ENCODE data around the gene IQCE. TPM values are rescaled to one million over a fixed set of nuclear protein-coding genes. Genes with fewer than 3 reads are reported as not detected.

IQCE gene
- total and polyA plus RNA-seq, 2 experiments from 2014 or later: 18.0 to 41.4 TPM

- Histone ChIP-seq H3K36me3 (peaks cover 42% of the 10 kb centered on the region), H3K4me1 (ENCODE audit: low read depth) (no peaks in the 10 kb centered on the region)
Measured at GRCh38 chr7:2542011-2542915, 16.5 kb upstream of the IQCE start.

GRCh38 chr7:2542916-2543871 lies 15.6 kb upstream of the IQCE start:
- no peak for TF ChIP-seq CTCF (IDR thresholded peaks at IDR 0.05; ENCODE audit: low read depth, low read length)
- Histone ChIP-seq H3K27me3 (no peaks in the 10 kb centered on the region), H3K36me3 (peaks cover 40% of the 10 kb centered on the region), H3K4me1 (ENCODE audit: low read depth) (no peaks in the 10 kb centered on the region), H3K9me3 (ENCODE audit: low read depth) (no peaks in the 10 kb centered on the region), H3K4me3 (no peak overlapping the region), H3K27ac (no peak overlapping the region)
- no peak for DNase-seq (ENCODE audit: low read depth in 1 of 2, low spot score in 1 of 2)

More at GRCh38 chr7:2542011-2542915, 16.5 kb upstream of the IQCE start:
- TF ChIP-seq CTCF (IDR thresholded peaks at IDR 0.05; ENCODE audit: low read depth, low read length): no peak
- no peak overlapping the region for H3K27ac ChIP-seq
- H3K9me3 ChIP-seq (ENCODE audit: low read depth): no peaks in the 10 kb centered on the region
- H3K27me3 ChIP-seq: no peaks in the 10 kb centered on the region
- no peak overlapping the region for H3K4me3 ChIP-seq
- DNase-seq (ENCODE audit: low read depth in 1 of 2, low spot score in 1 of 2): no peak

- Histone ChIP-seq H3K9me3 (ENCODE audit: low read depth) (no peaks in the 10 kb centered on the region), H3K27ac (no peak overlapping the region), H3K4me1 (ENCODE audit: low read depth) (no peaks in the 10 kb centered on the region), H3K27me3 (no peaks in the 10 kb centered on the region), H3K36me3 (peaks cover 33% of the 10 kb centered on the region), H3K4me3 (no peak overlapping the region)
- no peak for TF ChIP-seq CTCF (IDR thresholded peaks at IDR 0.05; ENCODE audit: low read depth, low read length)
- DNase-seq (ENCODE audit: low read depth in 1 of 2, low spot score in 1 of 2): no peak
Measured at GRCh38 chr7:2544541-2545188, 14.1 kb upstream of the IQCE start.

GRCh38 chr7:2545746-2546425 lies 12.9 kb upstream of the IQCE start:
- no peaks in the 10 kb centered on the region for H3K27me3 ChIP-seq
- DNase-seq (ENCODE audit: low read depth in 1 of 2, low spot score in 1 of 2): no peak
- no peak overlapping the region for H3K27ac ChIP-seq
- H3K36me3 ChIP-seq: peaks cover 33% of the 10 kb centered on the region
- H3K4me1 ChIP-seq (ENCODE audit: low read depth): no peaks in the 10 kb centered on the region
- no peak overlapping the region for H3K4me3 ChIP-seq
- no peak for TF ChIP-seq CTCF (IDR thresholded peaks at IDR 0.05; ENCODE audit: low read depth, low read length)
- no peaks in the 10 kb centered on the region for H3K9me3 ChIP-seq (ENCODE audit: low read depth)

Data from cardiac muscle cell (in vitro differentiated cells and primary cell).